ENCODE data around the gene DGUOK. TPM values are rescaled to one million over a fixed set of nuclear protein-coding genes. Genes with fewer than 3 reads are reported as not detected.

Gene DGUOK
- total and polyA plus RNA-seq, 4 donors = 28.9 to 103 (median 73.9) TPM

DNA sequence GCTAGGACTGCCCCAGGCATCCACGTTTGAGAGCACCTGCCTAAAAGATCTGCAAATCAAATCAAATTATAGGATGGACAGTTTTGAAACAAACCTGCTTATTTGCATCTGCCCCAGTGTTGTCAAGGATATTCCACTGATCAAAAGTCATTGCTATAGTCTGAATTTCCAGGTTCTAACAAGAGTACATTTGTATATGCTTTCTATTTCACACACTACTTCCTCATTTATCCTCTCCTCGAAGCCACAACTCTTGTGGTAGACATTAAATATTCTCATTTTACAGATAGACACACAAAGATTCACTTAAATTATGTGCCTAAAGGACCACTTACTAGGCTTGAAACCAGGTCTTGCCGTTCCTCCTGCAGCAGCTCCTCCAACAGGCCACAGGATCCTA lies 46.2 kb downstream of the DGUOK start:
- no peak overlapping the region for H3K9ac ChIP-seq (ENCODE audit: insufficient read depth in 1 of 2, low read length in 2 of 2)
- no peaks in the 10 kb centered on the region for H3K9me3 ChIP-seq (ENCODE audit: control insufficient read depth in 4 of 4, insufficient read depth in 3 of 4, low read length in 3 of 4)
- no peak overlapping the region for H3K4me3 ChIP-seq
- H3K27ac ChIP-seq (ENCODE audit: low read depth in 1 of 2, low read length in 1 of 2) = no peak overlapping the region
- peaks cover 0 to 12% (median 5%) of the 10 kb centered on the region in 5 donors for H3K4me1 ChIP-seq (ENCODE audit: control insufficient read depth in 5 of 5, insufficient read depth in 5 of 5, low read length in 5 of 5)
- H3K27me3 ChIP-seq (ENCODE audit: control insufficient read depth in 3 of 3, insufficient read depth in 3 of 3, low read length in 2 of 3) = no peaks in the 10 kb centered on the region
- 33 to 57% methylated on average over 3 of the region's 3 CpGs for WGBS, 2 donors
- no peak for ATAC-seq (ENCODE audit: insufficient read depth, low FRiP score)
- H3K36me3 ChIP-seq (ENCODE audit: control insufficient read depth in 4 of 4, insufficient read depth in 4 of 4, low read length in 4 of 4) = no peaks in the 10 kb centered on the region
- no peak for TF ChIP-seq CTCF (IDR thresholded peaks at IDR 0.05; ENCODE audit: control extremely low read depth, extremely low read depth)
- no peak for DNase-seq

DNA sequence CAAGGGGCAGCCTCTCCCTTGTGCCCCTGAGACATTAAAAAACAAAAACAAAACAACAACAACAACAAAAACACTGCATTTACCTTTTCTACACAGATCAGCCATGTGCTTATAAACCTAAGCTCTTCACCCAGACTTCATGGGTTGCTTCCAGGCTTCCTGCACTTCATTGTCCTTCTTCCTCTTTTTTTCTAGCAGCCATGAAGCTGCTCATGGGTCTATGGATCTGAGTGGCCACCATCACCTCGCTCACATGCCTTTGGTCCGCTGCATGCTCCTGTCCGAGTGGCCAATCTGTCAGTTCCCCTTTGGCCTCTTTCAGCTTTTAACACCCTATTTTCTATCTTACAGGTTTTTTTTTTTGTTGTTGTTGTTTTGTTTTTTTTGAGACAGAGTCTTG lies 49.1 kb downstream of the DGUOK start:
- Histone ChIP-seq H3K27me3 (ENCODE audit: control insufficient read depth in 3 of 3, insufficient read depth in 3 of 3, low read length in 2 of 3) (peaks cover 0 to 18% (median 14%) of the 10 kb centered on the region in 3 donors), H3K36me3 (ENCODE audit: control insufficient read depth in 4 of 4, insufficient read depth in 4 of 4, low read length in 4 of 4) (no peaks in the 10 kb centered on the region), H3K4me1 (ENCODE audit: control insufficient read depth in 5 of 5, insufficient read depth in 5 of 5, low read length in 5 of 5) (peaks cover 0 to 13% (median 4%) of the 10 kb centered on the region in 5 donors), H3K27ac (ENCODE audit: low read depth in 1 of 2, low read length in 1 of 2) (no peak overlapping the region), H3K4me3 (no peak overlapping the region), H3K9ac (ENCODE audit: insufficient read depth in 1 of 2, low read length in 2 of 2) (no peak overlapping the region), H3K9me3 (ENCODE audit: control insufficient read depth in 4 of 4, insufficient read depth in 3 of 4, low read length in 3 of 4) (no peaks in the 10 kb centered on the region)
- WGBS, 2 donors = 84 to 91% methylated on average over 3 of the region's 3 CpGs
- ATAC-seq (ENCODE audit: insufficient read depth, low FRiP score) (no peak), DNase-seq (no peak)
- TF ChIP-seq CTCF (IDR thresholded peaks at IDR 0.05; ENCODE audit: control extremely low read depth, extremely low read depth) = no peak

DNA sequence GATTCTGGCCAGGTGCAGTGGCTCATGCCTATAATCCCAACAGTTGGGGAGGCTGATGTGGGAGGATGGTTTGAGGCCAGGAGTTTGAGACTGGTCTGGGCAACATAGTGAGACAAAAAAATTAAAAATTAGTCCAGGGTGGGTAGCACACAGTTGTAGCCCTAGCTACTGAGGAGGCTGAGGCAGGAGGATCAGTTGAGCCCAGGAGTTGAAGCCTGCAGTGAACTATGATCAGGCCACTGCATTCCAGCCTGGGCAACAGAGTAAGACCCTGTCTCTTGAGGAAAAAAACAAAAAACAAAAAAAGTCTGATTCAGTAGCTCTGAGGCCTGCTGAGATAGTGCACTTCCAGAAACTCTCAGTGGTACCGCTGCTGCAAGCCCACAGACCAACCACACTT lies 50.1 kb downstream of the DGUOK start:
- Histone ChIP-seq H3K27me3 (ENCODE audit: control insufficient read depth in 3 of 3, insufficient read depth in 3 of 3, low read length in 2 of 3) (peaks cover 0 to 22% (median 16%) of the 10 kb centered on the region in 3 donors), H3K9me3 (ENCODE audit: control insufficient read depth in 4 of 4, insufficient read depth in 3 of 4, low read length in 3 of 4) (no peaks in the 10 kb centered on the region), H3K36me3 (ENCODE audit: control insufficient read depth in 4 of 4, insufficient read depth in 4 of 4, low read length in 4 of 4) (no peaks in the 10 kb centered on the region), H3K9ac (ENCODE audit: insufficient read depth in 1 of 2, low read length in 2 of 2) (no peak overlapping the region), H3K27ac (ENCODE audit: low read depth in 1 of 2, low read length in 1 of 2) (no peak overlapping the region), H3K4me3 (no peak overlapping the region), H3K4me1 (ENCODE audit: control insufficient read depth in 5 of 5, insufficient read depth in 5 of 5, low read length in 5 of 5) (peaks cover 0 to 14% (median 4%) of the 10 kb centered on the region in 5 donors)
- WGBS, 2 donors = 95 to 100% methylated on average over 1 of the region's 1 CpG
- TF ChIP-seq CTCF (IDR thresholded peaks at IDR 0.05; ENCODE audit: control extremely low read depth, extremely low read depth) = no peak
- ATAC-seq (ENCODE audit: insufficient read depth, low FRiP score) = no peak
- no peak for DNase-seq

- DNase-seq (no peak), ATAC-seq (ENCODE audit: insufficient read depth, low FRiP score) (no peak)
- 97 to 100% methylated on average over 2 of the region's 2 CpGs for WGBS, 2 donors
- no peak for TF ChIP-seq CTCF (IDR thresholded peaks at IDR 0.05; ENCODE audit: control extremely low read depth, extremely low read depth)
- H3K27ac ChIP-seq (ENCODE audit: low read depth in 1 of 2, low read length in 1 of 2) = no peak overlapping the region
- H3K36me3 ChIP-seq (ENCODE audit: control insufficient read depth in 4 of 4, insufficient read depth in 4 of 4, low read length in 4 of 4) = no peaks in the 10 kb centered on the region
- H3K4me3 ChIP-seq = no peak overlapping the region
- peaks cover 0 to 16% (median 6%) of the 10 kb centered on the region in 5 donors for H3K4me1 ChIP-seq (ENCODE audit: control insufficient read depth in 5 of 5, insufficient read depth in 5 of 5, low read length in 5 of 5)
- H3K27me3 ChIP-seq (ENCODE audit: control insufficient read depth in 3 of 3, insufficient read depth in 3 of 3, low read length in 2 of 3) = peaks cover 0 to 22% (median 17%) of the 10 kb centered on the region in 3 donors
- H3K9me3 ChIP-seq (ENCODE audit: control insufficient read depth in 4 of 4, insufficient read depth in 3 of 4, low read length in 3 of 4) = no peaks in the 10 kb centered on the region
- H3K9ac ChIP-seq (ENCODE audit: insufficient read depth in 1 of 2, low read length in 2 of 2) = no peak overlapping the region
Observed at GRCh38 chr2:73977466-73977865, 50.8 kb downstream of the DGUOK start.
